ENCODE results near the gene S100A3.

- TF ChIP-seq POLR2AphosphoS5 (IDR thresholded peaks at IDR 0.05; ENCODE audit: low read depth, low read length): no peak
- no peak for TF ChIP-seq POLR2A (IDR thresholded peaks at IDR 0.05; ENCODE audit: low read depth, low read length)
- no peak for TF ChIP-seq TAF1 (IDR thresholded peaks at IDR 0.05; ENCODE audit: borderline replicate concordance, low read depth, low read length)
Observed at GRCh38 chr1:153535242-153536011, 13.6 kb downstream of the S100A3 start, which contains the start of gene S100A6.

All from GM12892 (cell line).